Endothelial cell of umbilical vein (primary cell): ENCODE data around the gene ZFP57. TPM values are rescaled to one million over a fixed set of nuclear protein-coding genes. Genes with fewer than 3 reads are reported as not detected.
A peak's percentile ranks its signal among the peaks of the same experiment; 100 is the strongest.

Experiments used
- BruUV-seq: library from RNA; stranded (reverse); fragments of 400-500 nt; replicated peaks from 2 replicates; lab custom pipeline; 2021; lab: Mats Ljungman, UMichigan
- CTCF ChIA-PET: fragments of 300-600, 350-600 bp; sonication (Branson Sonifier 250); formaldehyde crosslinking; loops from one replicate; lab custom pipeline; 2021; ENCODE audit warnings: antibody characterized with exemption, inconsistent platforms; lab: Charles Lee
- POLR2A ChIA-PET: fragments of 300-600, 350-600 bp; sonication (Branson Sonifier 250); formaldehyde crosslinking; loops from one replicate; lab custom pipeline; 2021; ENCODE audit warnings: antibody characterized with exemption, inconsistent platforms; lab: Charles Lee
- DNase-seq: peaks from one replicate; pipeline ENCODE4 v3.0.0-alpha.2; 2011; ENCODE audit warnings: low read depth, low spot score
- FAIRE-seq: peaks from 2 replicates; lab custom pipeline; 2011; peaks lifted over from hg19 to GRCh38; lab: Jason Lieb, UNC
- H2AFZ ChIP-seq: 2 replicates; pipeline ENCODE4 v1.6.0; 2012; ENCODE audit warnings: low read depth, low read length, control low read depth, inconsistent platforms
- H3K27ac ChIP-seq: 2 replicates; pipeline ENCODE4 v1.5.1; 2011; ENCODE audit warnings: low read depth, mild to moderate bottlenecking, control low read depth, low read length, moderate library complexity; ENCODE audit not compliant: insufficient read depth
- H3K27me3 ChIP-seq, 2 experiments: 2 replicates each; pipeline versions ENCODE4 v1.6.0 to v1.6.1; 2011; ENCODE audit warnings: low read length in 2 of 2, mixed read lengths in 1 of 2; ENCODE audit not compliant: control insufficient read depth in 2 of 2, insufficient read depth in 2 of 2
- H3K36me3 ChIP-seq, 2 experiments: 2 replicates in 1 of 2; 3 replicates in 1 of 2; pipeline ENCODE4 v1.5.1; 2011; ENCODE audit warnings: low read length in 2 of 2, mild to moderate bottlenecking in 1 of 2, moderate library complexity in 1 of 2; ENCODE audit not compliant: control insufficient read depth in 2 of 2, insufficient read depth in 2 of 2; ENCODE audit errors: extremely low read depth in 1 of 2
- H3K4me1 ChIP-seq: 3 replicates; pipeline ENCODE4 v1.5.1; 2011; ENCODE audit warnings: mild to moderate bottlenecking, low read length; ENCODE audit not compliant: control insufficient read depth, insufficient read depth; ENCODE audit errors: extremely low read depth
- H3K4me2 ChIP-seq: 2 replicates; pipeline ENCODE4 v1.6.1; 2011; ENCODE audit warnings: low read length, control low read depth, mixed read lengths; ENCODE audit not compliant: insufficient read depth
- H3K4me3 ChIP-seq, 3 experiments: fragments of 200-600 bp in 1 of 3; sonication (generic), shearing (Covaris generic) in 1 of 3; replicated peaks in 1 of 3; 2 replicates each; pipeline ENCODE4 v1.5.1; 2011 to 2016; ENCODE audit warnings: control low read depth in 3 of 3, low read length in 3 of 3, mild to moderate bottlenecking in 2 of 3, inconsistent platforms in 1 of 3, low read depth in 1 of 3, moderate library complexity in 1 of 3; ENCODE audit not compliant: insufficient read depth in 1 of 3
- H3K79me2 ChIP-seq: 2 replicates; pipeline ENCODE4 v1.6.0; 2012; ENCODE audit warnings: low read length, inconsistent platforms; ENCODE audit not compliant: control insufficient read depth, insufficient read depth
- H3K9ac ChIP-seq: replicated peaks from 2 replicates; pipeline ENCODE3; 2011; ENCODE audit warnings: low read length, control low read depth; ENCODE audit not compliant: insufficient read depth; ENCODE audit errors: extremely low read depth
- H3K9me1 ChIP-seq: replicated peaks from 3 replicates; pipeline ENCODE4 v1.6.0; 2011; ENCODE audit warnings: mild to moderate bottlenecking, low read length; ENCODE audit not compliant: control insufficient read depth, insufficient read depth; ENCODE audit errors: extremely low read depth
- H3K9me3 ChIP-seq: replicated peaks from 2 replicates; pipeline ENCODE4 v1.5.1; 2012; ENCODE audit warnings: low read length, inconsistent platforms; ENCODE audit not compliant: control insufficient read depth, insufficient read depth
- H4K20me1 ChIP-seq: replicated peaks from 2 replicates; pipeline ENCODE3; 2011; ENCODE audit warnings: mild to moderate bottlenecking, low read length; ENCODE audit not compliant: control insufficient read depth, insufficient read depth; ENCODE audit errors: extremely low read depth
- CTCF ChIP-seq, 2 donors: IDR thresholded peaks; 1 replicate in 1 of 2; 2 replicates in 1 of 2; pipeline ENCODE4 v1.5.1; 2011; ENCODE audit warnings: low read length in 2 of 2, mild to moderate bottlenecking in 2 of 2, moderate library complexity in 2 of 2, control low read depth in 1 of 2, inconsistent platforms in 1 of 2, low read depth in 1 of 2; ENCODE audit not compliant: insufficient read depth in 1 of 2; ENCODE audit errors: extremely low read depth in 1 of 2
- EZH2 ChIP-seq: IDR thresholded peaks from 2 replicates; pipeline ENCODE4 v1.6.1; 2012; ENCODE audit warnings: borderline replicate concordance, low read depth, mild to moderate bottlenecking, moderate library complexity, low read length, inconsistent platforms; ENCODE audit not compliant: severe bottlenecking
- FOS ChIP-seq: IDR thresholded peaks from 2 replicates; pipeline ENCODE4 v1.6.1; 2011; ENCODE audit warnings: mild to moderate bottlenecking, low read length, moderate library complexity, borderline replicate concordance; ENCODE audit not compliant: insufficient read depth
- POLR2AphosphoS5 ChIP-seq: IDR thresholded peaks from 2 replicates; pipeline ENCODE4 v1.6.1; 2012; ENCODE audit warnings: low read depth, mild to moderate bottlenecking, control low read depth, low read length, moderate library complexity; ENCODE audit not compliant: insufficient read depth
- dilution Hi-C: fragments of 300-500 bp; cut with MboI; formaldehyde crosslinking; loops from one replicate; pipeline ENCODE4 v1.15.0; 2019; ENCODE audit warnings: low sequenced_read_pairs; ENCODE audit not compliant: extremely low pct_ligation_motif_present
- intact Hi-C: fragments of 100-400 bp; cut with micrococcal nuclease; formaldehyde crosslinking; loops from one replicate; pipeline ENCODE4 v1.10.0; 2022
- polyA plus RNA-seq, 4 experiments: library from polyadenylated mRNA; depleted of rRNA in 3 of 4; stranded (reverse) in 3 of 4; unstranded in 1 of 4; fragments of >200 nt; gene quantifications; 2 replicates each; pipeline versions ENCODE4 v1.2.1 to v1.2.3, GENCODE V29; 2011 to 2012; ENCODE audit warnings: missing spikeins in 1 of 4
- total RNA-seq: library from RNA; stranded (reverse); gene quantifications from 2 replicates; pipeline ENCODE4 v1.2.3, GENCODE V29; 2021

Gene ZFP57
- total and polyA plus RNA-seq, 2 donors (not counting 3 experiments of a cell fraction or from before 2014, with no cell fraction given) = 0.07 TPM; not detected in 1

- intact Hi-C loops = loop anchor here (2.0 kb wide), 1 partner anchor 49 kb away; no protein-coding TSS in a partner anchor
- no TSS peak for BruUV-seq
- no peaks in the 10 kb centered on the region for H4K20me1 ChIP-seq
- DNase-seq = peak; percentile 29
- H3K9me1 ChIP-seq = no peaks in the 10 kb centered on the region
- no peaks in the 10 kb centered on the region for H3K36me3 ChIP-seq
- H2AFZ ChIP-seq = no peak overlapping the region
- H3K4me2 ChIP-seq = no peak overlapping the region
- CTCF ChIA-PET = interaction anchor here (0.6 to 5.3 kb wide), 15 partner anchors 9 to 186 kb away, joined by 3 to 97 read pairs (median 5); partner anchors contain the start of gene GABBR1
- no peak overlapping the region for H3K9ac ChIP-seq
- H3K79me2 ChIP-seq = no peaks in the 10 kb centered on the region
- POLR2A ChIA-PET = interaction anchor here (0.6 kb wide), 1 partner anchor 28 kb away, joined by 3 read pairs; no protein-coding TSS in a partner anchor
- TF ChIP-seq EZH2 (no peak), FOS (no peak), POLR2AphosphoS5 (no peak), CTCF (IDR thresholded peaks at IDR 0.05; ENCODE audit: extremely low read depth in 1 of 2, insufficient read depth in 1 of 2, low read depth in 1 of 2, low read length in 2 of 2) (peak; percentile 32 to 47)
- peak; percentile 74 for FAIRE-seq
- H3K4me3 ChIP-seq = no peak overlapping the region
- no peaks in the 10 kb centered on the region for H3K9me3 ChIP-seq
- no peak overlapping the region for H3K27ac ChIP-seq
- H3K4me1 ChIP-seq = peaks cover 4% of the 10 kb centered on the region
- no peaks in the 10 kb centered on the region for H3K27me3 ChIP-seq
- dilution Hi-C loops = no loop called here
Measured at GRCh38 chr6:29647927-29648642, 32.9 kb downstream of the ZFP57 start.
